Measurements from ENCODE around the gene PMPCA.

The PMPCA gene

DNA sequence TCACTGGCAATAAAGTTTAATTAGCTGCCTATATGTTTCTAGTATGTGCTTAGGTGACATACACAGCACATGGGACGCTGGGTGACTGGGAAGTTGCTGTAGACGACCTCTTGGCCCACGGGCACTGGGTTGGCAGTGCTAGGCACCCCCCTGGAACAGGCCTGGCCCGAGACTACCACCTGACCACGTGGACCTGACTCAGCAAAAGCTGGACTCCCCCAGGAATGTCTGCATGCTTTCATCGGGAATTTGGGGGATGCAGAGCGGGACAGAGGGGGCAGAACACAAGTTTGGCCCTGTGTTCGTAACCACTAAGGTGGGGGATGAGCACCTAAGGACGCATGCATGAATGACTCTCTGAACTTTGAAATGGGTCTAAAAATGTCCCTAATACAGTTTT is 45.8 kb downstream of the PMPCA start:
- DNase-seq: no peak

DNA sequence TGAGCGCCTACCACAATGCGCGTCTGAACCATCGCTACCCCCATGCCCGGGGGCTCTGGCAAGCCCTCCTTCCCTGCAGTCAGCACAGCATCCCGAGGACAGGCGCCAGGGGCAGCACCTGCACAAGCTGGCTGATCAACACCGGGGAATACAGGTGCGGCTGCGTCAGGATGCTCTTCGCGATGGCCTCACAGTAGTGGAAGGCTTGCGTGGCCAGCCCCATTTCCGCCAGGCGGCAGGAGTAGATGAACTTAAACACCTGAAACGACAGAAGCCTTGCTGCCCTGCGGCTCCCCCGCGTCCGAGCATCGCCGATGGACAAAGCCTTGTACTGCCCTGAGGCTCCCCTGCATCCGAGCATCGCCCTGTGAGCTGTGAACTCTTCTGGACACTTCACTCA is 46.9 kb downstream of the PMPCA start:
- DNase-seq: no peak

DNA sequence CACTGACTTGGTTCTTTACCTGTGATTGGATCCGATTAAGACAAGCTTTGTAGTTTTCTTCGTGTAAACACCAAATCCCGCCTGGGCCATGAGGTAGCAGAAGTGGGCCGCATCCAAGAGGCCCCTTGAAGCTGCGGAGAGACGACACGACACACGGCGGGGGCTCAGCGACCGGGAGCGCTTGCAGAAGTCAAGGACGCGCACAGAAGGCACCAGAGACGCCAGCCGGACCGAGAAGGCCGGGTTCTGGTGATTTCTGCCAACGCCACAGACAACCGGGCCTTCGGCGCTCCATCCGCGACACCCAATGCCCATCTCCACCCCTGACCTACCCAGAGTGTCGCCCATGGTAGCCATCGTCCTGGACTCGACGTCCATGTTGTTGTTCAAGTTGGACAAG is 49.0 kb downstream of the PMPCA start:
- no peak for DNase-seq

DNA sequence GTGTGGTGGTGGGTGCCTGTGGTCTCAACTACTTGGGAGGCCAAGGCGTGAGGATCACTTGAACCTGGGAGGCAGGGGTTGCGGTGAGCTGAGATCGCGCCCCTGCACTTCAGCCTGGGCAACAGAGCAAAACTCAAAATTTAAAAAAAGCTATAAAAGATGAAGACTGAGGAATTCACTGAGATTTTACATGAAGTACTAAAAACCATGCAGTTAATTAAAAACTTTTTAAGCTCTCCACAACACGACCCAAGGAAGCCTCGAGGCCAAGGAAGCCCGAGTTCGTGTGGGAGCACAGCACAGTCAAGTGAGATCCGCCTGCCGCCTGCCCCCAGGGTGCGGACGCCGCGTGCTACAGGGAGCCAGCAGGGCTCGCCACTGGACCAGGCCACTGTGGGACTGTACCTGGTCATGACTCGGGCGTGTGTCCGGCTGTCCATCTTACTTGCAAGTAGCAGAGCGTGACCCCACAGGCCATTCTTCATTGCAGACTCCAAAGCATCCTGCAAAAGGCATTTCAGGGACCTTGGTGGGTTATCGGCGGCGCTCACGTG is 50.4 kb downstream of the PMPCA start:
- DNase-seq: no peak

DNA sequence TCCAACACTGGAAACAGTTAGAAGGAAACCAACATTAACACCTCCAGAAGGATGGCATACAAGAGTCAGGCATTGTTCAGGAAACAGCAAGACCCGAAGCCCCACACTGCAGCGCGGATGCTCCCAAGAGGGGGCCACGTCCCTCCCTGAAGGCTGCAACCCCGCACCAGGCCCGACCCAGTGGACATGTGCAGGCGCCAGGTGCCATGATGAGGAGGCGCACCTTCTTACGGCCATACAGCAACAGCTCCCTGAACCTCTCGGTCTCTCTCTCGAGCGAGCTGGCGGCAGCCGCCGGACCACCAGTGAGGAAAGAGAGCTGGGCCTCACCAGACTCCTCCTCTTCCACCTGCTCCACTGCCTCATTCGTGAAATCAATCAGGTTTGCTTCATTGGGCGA is 52.2 kb downstream of the PMPCA start:
- DNase-seq: no peak

DNA sequence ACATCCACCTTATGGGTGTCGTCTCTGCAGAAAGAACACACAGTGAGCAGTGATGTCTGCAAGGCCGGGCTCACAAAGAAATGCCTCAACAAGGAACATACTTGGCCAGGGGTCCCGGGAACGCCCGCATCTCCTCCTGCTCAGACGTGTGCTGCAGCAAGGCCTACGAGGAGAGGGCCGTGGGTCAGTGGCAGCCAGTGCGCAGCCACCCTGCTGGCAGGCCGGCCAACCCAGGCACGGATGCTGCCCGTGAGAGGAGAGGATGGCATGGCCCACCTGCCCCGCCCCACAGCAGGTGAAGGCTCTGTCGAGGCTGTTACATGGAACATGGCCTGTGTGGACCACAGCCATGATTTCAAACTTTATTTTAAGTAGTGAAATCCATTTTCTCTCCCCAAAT is 53.1 kb downstream of the PMPCA start:
- DNase-seq: no peak

DNA sequence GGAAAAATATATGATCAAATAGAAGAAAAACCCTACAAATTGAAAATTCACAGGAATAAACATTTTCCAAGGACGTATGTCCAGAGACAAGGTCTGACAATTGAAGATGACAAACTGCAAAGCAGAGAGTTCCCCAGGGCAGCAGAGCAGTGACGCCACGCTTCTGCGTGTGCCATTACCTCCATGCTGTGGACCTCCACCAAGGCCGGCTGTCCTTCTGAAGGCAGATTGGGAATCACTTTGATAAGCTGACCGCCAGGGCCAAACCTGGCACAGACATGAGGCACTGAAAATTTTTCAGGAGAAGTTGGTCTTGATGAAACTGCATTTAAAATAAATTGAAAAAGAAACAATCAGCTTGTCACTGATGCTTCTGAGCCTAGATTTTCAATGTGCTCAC is 53.8 kb downstream of the PMPCA start:
- DNase-seq: no peak

DNA sequence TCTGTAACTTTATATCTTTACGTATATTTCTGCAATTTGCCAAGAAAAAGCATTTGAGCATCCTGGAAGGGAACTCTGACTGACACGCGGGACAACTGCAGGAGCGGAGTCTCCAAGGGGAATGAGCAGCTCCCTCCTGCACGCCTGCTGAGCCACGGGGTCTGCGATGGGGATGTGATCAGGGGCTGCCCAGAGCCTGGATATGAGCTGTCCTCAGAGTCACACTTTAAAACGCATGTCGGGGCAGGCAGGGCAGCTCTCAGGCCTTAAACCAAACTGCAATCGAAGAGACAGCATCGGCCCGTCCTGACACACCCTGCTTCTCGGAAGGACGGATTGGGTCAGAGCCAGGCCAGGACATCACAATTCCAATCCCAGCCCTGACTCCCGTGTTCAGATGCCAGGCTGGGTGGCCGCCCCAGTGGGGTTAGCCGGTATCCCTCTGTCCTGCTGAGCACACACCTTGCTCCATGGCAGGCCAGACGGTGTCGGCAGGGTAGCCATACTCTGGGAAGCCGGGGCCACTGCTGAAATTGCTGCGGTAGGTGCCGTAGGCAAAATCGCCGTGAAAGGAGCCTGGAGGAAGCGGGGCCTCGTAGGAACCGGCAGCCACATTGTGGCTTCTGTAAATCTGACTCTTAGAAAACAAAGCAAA is 55.2 kb downstream of the PMPCA start:
- DNase-seq: no peak

DNA sequence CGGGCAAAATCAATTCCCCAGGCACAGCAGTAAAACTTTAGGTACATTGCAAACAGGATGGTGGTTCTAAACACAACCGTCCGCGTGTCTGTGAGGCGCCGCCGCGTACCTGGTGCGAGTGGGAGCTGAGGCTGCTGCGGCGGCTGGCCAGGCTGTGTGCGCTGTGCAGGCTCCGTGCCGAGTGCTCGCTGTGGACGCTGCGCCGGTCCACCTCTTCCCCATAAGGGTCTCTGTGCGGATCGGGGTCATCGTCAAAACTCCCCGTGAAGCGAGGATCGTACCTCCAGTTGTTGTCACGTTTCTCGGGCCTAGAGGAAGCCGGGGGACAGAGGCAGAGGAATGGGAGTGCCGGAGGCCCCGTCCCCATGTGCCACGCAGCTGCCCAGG is 55.7 kb downstream of the PMPCA start:
- DNase-seq: no peak

DNA sequence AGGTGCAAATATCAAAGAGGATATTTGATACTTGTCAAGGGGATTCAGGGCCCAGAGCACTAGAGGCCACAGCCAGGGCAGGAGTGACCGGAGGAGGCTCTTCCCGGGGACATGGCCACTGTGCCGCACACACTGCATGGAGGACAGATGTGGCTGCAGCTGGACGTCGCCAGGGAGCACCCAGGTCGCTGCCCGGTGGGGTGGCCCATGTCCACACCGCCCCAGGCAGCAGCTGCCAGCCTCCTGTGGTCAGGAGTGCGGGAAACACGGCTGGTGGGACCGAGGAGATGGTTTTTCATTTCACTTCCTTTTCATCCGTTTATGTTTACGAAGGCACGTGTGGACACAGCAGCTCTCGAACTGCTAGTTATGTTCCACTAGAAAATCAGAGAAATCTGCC is 57.3 kb downstream of the PMPCA start:
- no peak for DNase-seq

DNA sequence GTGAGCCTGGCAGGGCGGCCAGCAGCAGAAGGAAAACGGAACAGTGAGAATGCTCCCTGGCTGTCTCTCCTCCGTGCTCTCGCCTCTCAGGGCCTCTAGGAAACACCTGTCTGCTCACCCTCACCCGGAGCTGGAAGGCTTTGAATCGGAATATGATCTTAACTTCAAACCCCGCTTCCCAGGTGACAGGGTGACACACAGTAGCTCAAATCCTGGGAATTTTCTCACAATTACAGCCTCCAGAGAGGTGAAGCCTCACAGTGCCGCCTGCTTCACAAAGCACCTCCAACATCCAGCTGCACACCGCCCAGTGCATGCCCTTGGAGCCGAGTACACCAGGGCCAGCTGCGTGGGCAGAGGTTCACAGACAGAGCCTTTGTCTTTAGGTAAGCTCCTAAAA is 59.9 kb downstream of the PMPCA start:
- DNase-seq: no peak

DNA sequence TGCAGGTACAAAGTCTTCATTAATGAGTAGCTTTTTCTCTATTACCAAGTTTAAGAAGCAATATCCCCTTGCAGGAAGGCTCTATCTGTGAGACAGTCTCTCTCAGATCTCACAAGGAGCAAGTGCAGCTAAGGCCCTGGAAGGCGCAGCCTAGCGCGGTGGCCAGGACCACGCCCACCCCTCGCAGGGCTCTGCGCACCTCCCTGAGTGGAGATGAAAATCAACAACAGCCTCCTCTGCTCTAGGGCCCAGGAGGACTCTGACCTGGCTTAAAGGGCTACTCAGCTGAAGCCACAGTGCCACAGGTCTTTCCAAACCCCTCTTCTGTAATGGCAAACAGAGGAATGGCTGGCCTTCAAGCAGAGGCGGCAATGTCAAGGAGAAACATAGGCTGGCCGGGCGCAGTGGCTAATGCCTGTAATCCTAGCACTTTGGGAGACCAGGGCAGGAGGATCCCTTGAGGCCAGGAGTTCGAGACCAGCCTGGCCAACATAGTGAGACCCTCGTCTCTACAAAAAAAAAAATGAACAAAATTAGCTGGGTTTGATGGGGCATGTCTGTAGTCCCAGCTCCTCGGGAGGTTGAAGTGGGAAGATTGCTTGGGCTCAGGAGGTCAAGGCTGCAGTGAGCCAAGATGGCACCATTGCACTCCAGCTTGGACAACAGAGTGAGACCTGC is 60.5 kb downstream of the PMPCA start:
- no peak for DNase-seq

DNA sequence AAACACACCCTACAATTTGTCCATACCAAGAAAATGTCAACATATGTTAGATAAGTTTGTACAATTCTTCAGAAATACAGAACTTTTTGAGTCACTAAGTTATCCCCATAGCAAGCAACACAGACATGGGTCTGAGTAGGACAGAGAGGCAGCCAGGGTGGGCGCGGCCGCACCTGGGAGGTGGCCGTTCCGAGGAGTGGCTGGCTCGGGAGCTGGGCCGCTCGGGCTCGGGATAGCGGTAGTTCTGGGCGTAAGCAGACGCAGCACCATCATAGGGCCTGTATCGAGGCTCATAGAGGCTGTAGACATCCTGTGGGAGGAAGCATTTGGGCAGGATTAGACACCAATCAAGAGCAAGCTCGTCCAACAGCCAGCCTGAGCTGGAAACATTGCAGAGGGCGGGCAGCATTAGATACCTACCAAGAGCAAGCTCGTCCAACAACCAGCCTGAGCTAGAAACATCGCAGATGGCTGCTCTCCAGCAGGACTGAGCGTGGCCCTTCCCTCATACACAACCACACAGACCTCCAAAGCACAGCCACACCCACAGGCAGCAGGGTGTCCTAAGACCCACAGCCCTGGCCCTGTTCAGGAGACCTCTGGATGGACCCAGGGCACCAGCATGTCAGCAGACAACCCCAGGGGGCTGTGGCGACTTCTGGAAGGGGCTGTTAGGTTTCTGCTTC is 61.5 kb downstream of the PMPCA start:
- no peak for DNase-seq

DNA sequence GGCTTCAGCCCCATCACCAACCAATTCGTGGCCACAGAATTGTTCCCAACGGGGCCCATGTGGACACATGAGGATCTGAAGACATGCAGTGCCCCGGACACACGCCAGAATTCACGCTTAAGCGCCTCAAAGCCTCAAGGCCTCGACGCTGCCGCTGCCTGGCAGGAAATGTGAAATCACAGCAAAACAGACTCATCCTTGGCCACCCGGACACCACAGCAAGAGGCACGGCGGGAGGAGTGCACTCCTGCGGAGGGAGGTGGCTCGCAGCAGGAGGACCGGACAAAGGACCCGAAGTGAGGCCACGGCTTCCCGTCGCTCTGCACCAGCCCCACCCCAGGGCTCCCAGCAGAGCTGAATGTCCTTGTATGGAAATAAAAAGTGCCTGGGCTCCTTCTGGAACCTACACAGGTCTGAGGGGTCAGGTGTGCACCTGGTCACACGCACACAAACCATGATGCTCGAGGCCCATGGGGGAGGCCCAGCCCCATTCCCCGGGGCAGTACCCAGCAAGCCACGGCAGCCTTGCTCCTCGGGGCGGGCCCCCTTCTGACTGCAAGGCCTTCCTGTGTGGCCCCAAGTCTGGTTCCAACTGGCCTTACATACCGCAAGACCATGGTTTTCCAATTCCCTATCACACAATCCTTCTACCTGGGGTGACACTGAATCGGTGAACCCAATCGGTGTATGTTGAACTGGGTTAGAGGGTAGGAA is 62.3 kb downstream of the PMPCA start:
- DNase-seq: no peak

DNA sequence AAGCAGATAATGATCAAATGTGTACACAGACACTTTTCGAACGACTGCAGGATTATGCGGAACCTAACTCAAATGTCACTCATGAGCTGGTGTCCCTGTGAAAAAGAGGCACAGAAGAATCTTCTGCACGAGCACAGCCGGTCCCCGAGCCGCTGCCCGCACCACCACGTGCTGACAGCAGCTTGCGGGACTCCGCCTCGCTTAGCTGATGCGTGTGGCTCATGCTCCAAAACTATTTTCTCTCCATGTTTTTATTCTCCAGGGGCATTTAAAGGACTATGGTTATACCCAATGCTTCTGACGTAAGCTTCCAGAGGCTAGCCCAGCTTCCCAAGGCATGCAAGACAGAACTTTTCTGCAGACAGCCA is 62.9 kb downstream of the PMPCA start:
- no peak for DNase-seq
